ENCODE data around the gene GID8. TPM values are rescaled to one million over a fixed set of nuclear protein-coding genes. Genes with fewer than 3 reads are reported as not detected.
A peak's percentile ranks its signal among the peaks of the same experiment; 100 is the strongest.

Gene GID8
- polyA plus RNA-seq, 2 of the 4 experiments (the other 2 are of a cell fraction): 19.2 to 24.5 TPM

DNA sequence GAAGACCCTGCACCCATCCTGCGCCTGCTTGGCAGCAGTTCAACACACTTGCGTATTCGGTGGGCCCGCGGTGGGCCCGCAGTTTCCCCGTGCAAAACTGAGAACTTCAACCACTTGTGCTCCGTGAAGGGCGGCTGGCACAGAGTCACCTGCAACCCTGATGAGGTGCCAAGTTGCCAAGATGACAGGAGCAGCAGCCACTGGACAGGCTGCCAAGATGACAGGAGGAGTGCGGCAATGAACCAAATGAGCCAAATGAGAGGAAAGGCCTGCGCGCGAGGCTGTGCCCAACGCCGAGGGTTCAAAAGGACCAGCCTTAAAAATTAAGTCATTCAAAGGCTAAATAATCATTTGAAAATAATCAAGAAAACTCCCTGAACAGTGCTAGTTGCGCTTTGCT, 31.7 kb upstream of the GID8 start:
- ATAC-seq: no peak

DNA sequence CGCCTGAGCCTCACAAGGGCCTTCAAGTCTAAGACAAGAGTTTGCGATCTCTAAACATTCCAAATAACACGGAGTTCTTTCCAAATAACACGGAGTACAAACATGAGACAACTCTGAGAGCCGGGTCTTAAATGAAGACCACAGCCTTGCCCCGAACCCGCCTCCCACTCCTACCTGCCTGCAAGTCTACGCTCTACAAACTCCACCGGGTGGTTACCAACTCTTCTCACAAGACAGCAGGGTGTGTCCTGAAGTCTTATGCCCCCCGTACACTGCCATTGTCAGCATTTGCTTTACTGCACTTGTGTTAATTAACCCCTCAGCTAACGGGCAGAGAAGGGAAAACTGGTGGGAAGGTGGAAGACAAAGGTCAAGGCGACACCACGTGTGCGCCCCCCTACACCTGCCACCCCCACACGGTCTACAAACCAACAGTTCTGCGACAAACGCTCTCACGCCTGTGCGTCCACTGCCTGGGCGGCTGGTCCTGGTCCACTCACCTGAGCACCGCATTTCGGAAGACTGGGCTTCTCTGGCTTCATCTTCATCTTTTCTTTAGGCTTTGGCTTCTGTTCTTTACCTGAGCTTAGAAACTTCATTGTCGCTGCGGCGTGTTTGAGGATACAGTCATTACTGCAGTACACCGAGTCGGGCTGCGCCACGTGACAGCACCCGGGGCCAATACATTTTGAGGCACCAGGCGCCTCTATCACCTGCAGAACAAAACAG, 31.1 kb upstream of the GID8 start:
- no peak overlapping the region for H3K27ac ChIP-seq
- no peak overlapping the region for H3K4me3 ChIP-seq
- DNase-seq (ENCODE audit: low read depth in 1 of 2, low spot score in 1 of 2): no peak
- ChIA-PET POLR2A (no interaction called here), CTCF (interaction anchor here (0.6 to 22.6 kb wide), 18 partner anchors 1 to 119 kb away, joined by 3 to 368 read pairs (median 6); partner anchors contain the start of gene DIDO1)
- 95% methylated on average over 30 of the region's 31 CpGs for WGBS (ENCODE audit: missing lambda C conversion rate)
- FAIRE-seq: no peak
- H3K4me2 ChIP-seq: no peak overlapping the region
- no peaks in the 10 kb centered on the region for H3K9me3 ChIP-seq
- H3K4me1 ChIP-seq: no peaks in the 10 kb centered on the region
- ATAC-seq: no peak
- TF ChIP-seq, protein P1, sequence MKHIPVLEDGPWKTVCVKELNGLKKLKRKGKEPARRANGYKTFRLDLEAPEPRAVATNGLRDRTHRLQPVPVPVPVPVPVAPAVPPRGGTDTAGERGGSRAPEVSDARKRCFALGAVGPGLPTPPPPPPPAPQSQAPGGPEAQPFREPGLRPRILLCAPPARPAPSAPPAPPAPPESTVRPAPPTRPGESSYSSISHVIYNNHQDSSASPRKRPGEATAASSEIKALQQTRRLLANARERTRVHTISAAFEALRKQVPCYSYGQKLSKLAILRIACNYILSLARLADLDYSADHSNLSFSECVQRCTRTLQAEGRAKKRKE (CRISPR knock-in tag; IDR thresholded peaks at IDR 0.05; ENCODE audit: low read depth): no peak
- no peak for TF ChIP-seq HOXB13 (CRISPR knock-in tag; IDR thresholded peaks at IDR 0.05; ENCODE audit: low read depth)
- TF ChIP-seq, protein P2, sequence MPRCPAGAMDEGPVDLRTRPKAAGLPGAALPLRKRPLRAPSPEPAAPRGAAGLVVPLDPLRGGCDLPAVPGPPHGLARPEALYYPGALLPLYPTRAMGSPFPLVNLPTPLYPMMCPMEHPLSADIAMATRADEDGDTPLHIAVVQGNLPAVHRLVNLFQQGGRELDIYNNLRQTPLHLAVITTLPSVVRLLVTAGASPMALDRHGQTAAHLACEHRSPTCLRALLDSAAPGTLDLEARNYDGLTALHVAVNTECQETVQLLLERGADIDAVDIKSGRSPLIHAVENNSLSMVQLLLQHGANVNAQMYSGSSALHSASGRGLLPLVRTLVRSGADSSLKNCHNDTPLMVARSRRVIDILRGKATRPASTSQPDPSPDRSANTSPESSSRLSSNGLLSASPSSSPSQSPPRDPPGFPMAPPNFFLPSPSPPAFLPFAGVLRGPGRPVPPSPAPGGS (IDR thresholded peaks at IDR 0.05): no peak
- TF ChIP-seq NFE2L2 (conservative IDR thresholded peaks at IDR 0.05; ENCODE audit: low read length): no peak
- no peak for TF ChIP-seq CHD4 (IDR thresholded peaks at IDR 0.05; ENCODE audit: borderline replicate concordance)
- TF ChIP-seq RARB (CRISPR knock-in tag; IDR thresholded peaks at IDR 0.05): no peak
- no peak for TF ChIP-seq HOXA7 (CRISPR knock-in tag; IDR thresholded peaks at IDR 0.05)
- no peak for TF ChIP-seq FOXS1 (CRISPR knock-in tag; IDR thresholded peaks at IDR 0.05)

More for the DNA sequence above, 31.7 kb upstream of the GID8 start:
- POLR2A ChIA-PET: no interaction called here
- Histone ChIP-seq H3K4me1 (no peaks in the 10 kb centered on the region), H3K27ac (no peak overlapping the region), H3K9me3 (no peaks in the 10 kb centered on the region), H3K4me3 (no peak overlapping the region), H3K4me2 (no peak overlapping the region)
- CTCF ChIA-PET: interaction anchor here (0.7 to 18.3 kb wide), 2 partner anchors 12 to 16 kb away, joined by 3 to 368 read pairs; partner anchors contain the start of gene DIDO1
- DNase-seq (ENCODE audit: low read depth in 1 of 2, low spot score in 1 of 2): no peak
- WGBS (ENCODE audit: missing lambda C conversion rate): 94% methylated on average over 15 of the region's 16 CpGs
- FAIRE-seq: no peak
- TF ChIP-seq TP53 (CRISPR knock-in tag; IDR thresholded peaks at IDR 0.05): no peak
- no peak for TF ChIP-seq KDM1A (IDR thresholded peaks at IDR 0.05; ENCODE audit: low read depth)
- TF ChIP-seq, protein P1 (CRISPR knock-in tag; IDR thresholded peaks at IDR 0.05; ENCODE audit: low read depth): no peak

DNA sequence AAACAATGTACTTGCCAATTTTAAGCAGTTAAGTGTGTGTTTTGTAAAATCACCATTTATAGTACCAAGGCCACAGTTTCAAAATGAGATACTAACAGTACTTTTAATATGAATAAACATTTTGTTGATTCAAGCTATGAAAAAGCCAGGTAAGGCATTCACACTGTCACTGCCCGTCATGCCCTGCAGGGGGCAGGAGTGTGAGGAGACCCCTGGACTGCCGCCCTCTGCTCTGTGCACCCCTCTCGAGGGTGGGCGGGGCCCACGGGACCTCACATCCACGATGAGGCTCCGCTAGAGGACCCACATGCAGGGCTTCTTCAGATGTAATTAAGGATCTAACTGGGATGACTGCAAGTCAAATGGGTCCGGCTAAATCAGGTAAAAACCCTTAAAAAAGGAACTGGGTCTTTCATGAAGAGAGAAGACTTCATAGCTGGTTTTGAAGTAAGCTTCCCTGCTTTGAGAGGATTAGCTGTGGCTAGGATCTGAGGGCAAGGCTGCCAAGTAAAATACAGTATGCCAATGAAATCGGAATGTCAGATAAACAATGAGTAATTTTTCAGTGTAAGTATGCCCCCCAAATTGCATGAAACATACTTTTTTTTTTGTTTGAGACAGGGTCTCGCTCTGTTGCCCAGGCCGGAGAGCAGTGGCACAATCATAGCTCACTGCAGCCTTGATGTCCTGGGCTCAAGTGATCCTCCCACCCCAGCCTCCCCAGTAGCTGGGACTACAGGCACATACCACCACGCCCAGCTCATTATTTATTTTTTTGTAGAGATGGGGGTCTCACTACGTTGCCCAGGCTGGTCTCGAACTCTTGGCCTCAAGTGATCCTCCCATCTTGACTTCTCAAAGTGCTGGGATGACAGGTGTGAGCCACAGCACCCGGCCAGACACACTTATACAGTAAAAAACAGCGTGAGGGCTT, 30.3 kb upstream of the GID8 start:
- Histone ChIP-seq H3K9me3 (no peaks in the 10 kb centered on the region), H3K4me3 (no peak overlapping the region), H3K4me1 (no peaks in the 10 kb centered on the region), H3K27ac (no peak overlapping the region), H3K4me2 (no peak overlapping the region)
- no peak for FAIRE-seq
- ATAC-seq: peak in 1 of 2 experiments; percentile 74; a peak in 3 of 6 replicates
- no peak for DNase-seq (ENCODE audit: low read depth in 1 of 2, low spot score in 1 of 2)
- ChIA-PET CTCF (interaction anchor here (0.6 to 22.6 kb wide), 20 partner anchors 2 to 119 kb away, joined by 3 to 368 read pairs (median 6); partner anchors contain the start of gene DIDO1), POLR2A (no interaction called here)
- TF ChIP-seq, protein P3, sequence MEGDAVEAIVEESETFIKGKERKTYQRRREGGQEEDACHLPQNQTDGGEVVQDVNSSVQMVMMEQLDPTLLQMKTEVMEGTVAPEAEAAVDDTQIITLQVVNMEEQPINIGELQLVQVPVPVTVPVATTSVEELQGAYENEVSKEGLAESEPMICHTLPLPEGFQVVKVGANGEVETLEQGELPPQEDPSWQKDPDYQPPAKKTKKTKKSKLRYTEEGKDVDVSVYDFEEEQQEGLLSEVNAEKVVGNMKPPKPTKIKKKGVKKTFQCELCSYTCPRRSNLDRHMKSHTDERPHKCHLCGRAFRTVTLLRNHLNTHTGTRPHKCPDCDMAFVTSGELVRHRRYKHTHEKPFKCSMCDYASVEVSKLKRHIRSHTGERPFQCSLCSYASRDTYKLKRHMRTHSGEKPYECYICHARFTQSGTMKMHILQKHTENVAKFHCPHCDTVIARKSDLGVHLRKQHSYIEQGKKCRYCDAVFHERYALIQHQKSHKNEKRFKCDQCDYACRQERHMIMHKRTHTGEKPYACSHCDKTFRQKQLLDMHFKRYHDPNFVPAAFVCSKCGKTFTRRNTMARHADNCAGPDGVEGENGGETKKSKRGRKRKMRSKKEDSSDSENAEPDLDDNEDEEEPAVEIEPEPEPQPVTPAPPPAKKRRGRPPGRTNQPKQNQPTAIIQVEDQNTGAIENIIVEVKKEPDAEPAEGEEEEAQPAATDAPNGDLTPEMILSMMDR (IDR thresholded peaks at IDR 0.05): peak; percentile 43
- TF ChIP-seq JUN (IDR thresholded peaks at IDR 0.05): no peak
- no peak for TF ChIP-seq CBX2 (IDR thresholded peaks at IDR 0.05; ENCODE audit: borderline replicate concordance, low read depth)
- TF ChIP-seq KDM1A (IDR thresholded peaks at IDR 0.05; ENCODE audit: low read depth): no peak
- TF ChIP-seq GATA3 (IDR thresholded peaks at IDR 0.05; ENCODE audit: borderline replicate concordance): no peak
- 83% methylated on average over 15 of the region's 16 CpGs for WGBS (ENCODE audit: missing lambda C conversion rate)

All from A549 (cell line).